Thyroid gland (tissue), 4 donors: Measurements from ENCODE around the gene TCERG1L. TPM values are rescaled to one million over a fixed set of nuclear protein-coding genes. Genes with fewer than 3 reads are reported as not detected.
A peak's percentile ranks its signal among the peaks of the same experiment; 100 is the strongest.

Experiments used
- DNase-seq, 2 donors: peaks; one replicate each; pipeline ENCODE4 v3.0.0-alpha.2; 2019
- H3K27ac ChIP-seq, 3 donors: fragments of 200-600 bp; sonication (generic); 1 replicate in 2 of 3; 2 replicates in 1 of 3; pipeline ENCODE4 v1.5.1; 2016 to 2019; ENCODE audit warnings: mild to moderate bottlenecking in 1 of 3, moderate library complexity in 1 of 3
- H3K27me3 ChIP-seq: fragments of 200-600 bp; sonication (generic); one replicate; pipeline ENCODE4 v1.5.1; 2019
- H3K36me3 ChIP-seq, 2 donors: fragments of 200-600 bp; sonication (generic); one replicate each; pipeline ENCODE4 v1.5.1; 2016 to 2019
- H3K4me1 ChIP-seq, 2 donors: fragments of 200-600 bp; sonication (generic); one replicate each; pipeline ENCODE4 v1.5.1; 2017 to 2019
- H3K4me3 ChIP-seq, 3 donors: fragments of 200-600 bp; sonication (generic); replicated peaks in 1 of 3; 1 replicate in 2 of 3; 2 replicates in 1 of 3; pipeline ENCODE4 v1.5.1; 2016; ENCODE audit warnings: mild to moderate bottlenecking in 1 of 3
- H3K9me3 ChIP-seq: fragments of 200-600 bp; sonication (generic); one replicate; pipeline ENCODE4 v1.5.1; 2017
- CTCF ChIP-seq, 6 experiments: fragments of 200-600 bp in 3 of 6; fragments of 450-650 bp in 3 of 6; sonication (generic) in 3 of 6; IDR thresholded peaks; one replicate each; pipeline ENCODE4 v1.5.1; 2016 to 2019; ENCODE audit warnings: antibody characterized with exemption in 6 of 6, mild to moderate bottlenecking in 2 of 6, inconsistent platforms in 1 of 6, moderate library complexity in 1 of 6
- POLR2A ChIP-seq, 2 donors: fragments of 450-650 bp; IDR thresholded peaks; one replicate each; pipeline ENCODE4 v1.6.1; 2017; ENCODE audit warnings: antibody characterized with exemption in 2 of 2, mild to moderate bottlenecking in 2 of 2, moderate library complexity in 1 of 2
- WGBS, 2 donors: methylation state at CpG; one replicate each; pipeline ENCODE4 v1.1.5; 2017; 5-methylcytosine and 5-hydroxymethylcytosine counted together
- intact Hi-C: fragments of 100-400 bp; cut with DNase I; formaldehyde crosslinking; loops from one replicate; pipeline ENCODE4 v1.15.1; 2023
- total RNA-seq, 4 donors: library from RNA; depleted of rRNA; stranded (reverse); fragments of >200 nt; gene quantifications; one replicate each; pipeline ENCODE4 v1.2.3, GENCODE V29; 2016

The TCERG1L gene
- total RNA-seq, 4 donors from 2014 or later, result 4.3 to 23.6 (median 8.2) TPM

GRCh38 chr10:131148270-131148669 lies 163.3 kb downstream of the TCERG1L start:
- H3K4me1 ChIP-seq, result peaks cover 15 to 40% of the 10 kb centered on the region in 2 donors
- H3K4me3 ChIP-seq, result no peak overlapping the region
- no peaks in the 10 kb centered on the region for H3K27me3 ChIP-seq
- no peak overlapping the region for H3K27ac ChIP-seq
- WGBS, 2 donors, result 93 to 100% methylated on average over 3 of the region's 3 CpGs
- H3K36me3 ChIP-seq, result no peaks in the 10 kb centered on the region
- intact Hi-C loops, result no loop called here
- no peak for TF ChIP-seq POLR2A (IDR thresholded peaks at IDR 0.05)
- no peak for TF ChIP-seq CTCF (IDR thresholded peaks at IDR 0.05)
- DNase-seq, result no peak
- no peaks in the 10 kb centered on the region for H3K9me3 ChIP-seq

- Histone ChIP-seq H3K36me3 (no peaks in the 10 kb centered on the region), H3K27me3 (no peaks in the 10 kb centered on the region), H3K4me1 (peaks cover 15 to 45% of the 10 kb centered on the region in 2 donors), H3K9me3 (no peaks in the 10 kb centered on the region), H3K27ac (peak overlapping the region in 1 of 3 donors; percentile 10), H3K4me3 (no peak overlapping the region)
- no peak for TF ChIP-seq CTCF (IDR thresholded peaks at IDR 0.05)
- no peak for TF ChIP-seq POLR2A (IDR thresholded peaks at IDR 0.05)
- 53 to 71% methylated on average over 13 to 27 of the region's 27 CpGs for WGBS, 2 donors
- peak; percentile 45 to 52 for DNase-seq
- intact Hi-C loops, result no loop called here
Observed at GRCh38 chr10:131147301-131147975, 164.1 kb downstream of the TCERG1L start.

GRCh38 chr10:131146790-131147189 lies 164.7 kb downstream of the TCERG1L start:
- Histone ChIP-seq H3K27me3 (no peaks in the 10 kb centered on the region), H3K9me3 (no peaks in the 10 kb centered on the region), H3K4me3 (no peak overlapping the region), H3K36me3 (no peaks in the 10 kb centered on the region), H3K27ac (no peak overlapping the region), H3K4me1 (peaks cover 15 to 51% of the 10 kb centered on the region in 2 donors)
- no peak for TF ChIP-seq POLR2A (IDR thresholded peaks at IDR 0.05)
- TF ChIP-seq CTCF (IDR thresholded peaks at IDR 0.05), result no peak
- DNase-seq, result no peak
- WGBS, 2 donors, result 92 to 94% methylated on average over 9 of the region's 9 CpGs
- intact Hi-C loops, result no loop called here

- Histone ChIP-seq H3K4me3 (no peak overlapping the region), H3K27ac (no peak overlapping the region), H3K27me3 (no peaks in the 10 kb centered on the region), H3K4me1 (peaks cover 15 to 48% of the 10 kb centered on the region in 2 donors), H3K9me3 (no peaks in the 10 kb centered on the region), H3K36me3 (no peaks in the 10 kb centered on the region)
- TF ChIP-seq POLR2A (IDR thresholded peaks at IDR 0.05), result no peak
- no peak for TF ChIP-seq CTCF (IDR thresholded peaks at IDR 0.05)
- WGBS, 2 donors, result 82 to 85% methylated on average over 6 of the region's 6 CpGs
- DNase-seq, result no peak
- intact Hi-C loops, result no loop called here
Observed at GRCh38 chr10:131145756-131146155, 165.8 kb downstream of the TCERG1L start.

- DNase-seq, result no peak
- WGBS, 2 donors, result 88% methylated on average over 9 of the region's 9 CpGs
- Histone ChIP-seq H3K27me3 (no peaks in the 10 kb centered on the region), H3K4me1 (peaks cover 7 to 41% of the 10 kb centered on the region in 2 donors), H3K9me3 (no peaks in the 10 kb centered on the region), H3K4me3 (no peak overlapping the region), H3K36me3 (no peaks in the 10 kb centered on the region), H3K27ac (no peak overlapping the region)
- TF ChIP-seq CTCF (IDR thresholded peaks at IDR 0.05), result no peak
- no peak for TF ChIP-seq POLR2A (IDR thresholded peaks at IDR 0.05)
- intact Hi-C loops, result no loop called here
Observed at GRCh38 chr10:131144711-131145375, 166.7 kb downstream of the TCERG1L start.
